ENCODE results near the gene KMT5B. TPM values are rescaled to one million over a fixed set of nuclear protein-coding genes. Genes with fewer than 3 reads are reported as not detected.

KMT5B gene
- total and polyA plus RNA-seq, 2 donors (not counting 1 experiment from before 2014, with no cell fraction given): 13.0 to 24.3 TPM

- TF ChIP-seq EZH2 (IDR thresholded peaks at IDR 0.05; ENCODE audit: low read length, missing control alignments): no peak
- no peak for TF ChIP-seq CTCF (conservative IDR thresholded peaks at IDR 0.05 in 1 of 2, IDR thresholded peaks at IDR 0.05 in 1 of 2; ENCODE audit: low read depth in 1 of 2, low read length in 2 of 2)
- Histone ChIP-seq H3K27me3 (ENCODE audit: control insufficient read depth, insufficient read depth, low read length) (peaks cover 2% of the 10 kb centered on the region), H2AFZ (ENCODE audit: low read length) (peak within 1 kb of the TSS; percentile 86), H3K9ac (ENCODE audit: insufficient read depth, low read length) (peak within 1 kb of the TSS; percentile 71), H3K36me3 (ENCODE audit: control insufficient read depth, insufficient read depth, low read length) (no peaks in the 10 kb centered on the region), H3K79me2 (ENCODE audit: control insufficient read depth, insufficient read depth, low read length) (peaks cover 2% of the 10 kb centered on the region), H3K27ac (ENCODE audit: insufficient read depth, low read length) (peak within 1 kb of the TSS; percentile 84), H3K4me3 (replicated peaks in 1 of 4; ENCODE audit: control extremely low read depth in 1 of 4, insufficient read depth in 1 of 4, low read depth in 3 of 4, low read length in 4 of 4) (peak within 1 kb of the TSS; percentile 66 to 77 (median 66)), H3K4me2 (ENCODE audit: extremely low read depth, insufficient read depth, low read length) (peak within 1 kb of the TSS; percentile 85), H4K20me1 (ENCODE audit: control insufficient read depth, extremely low read depth, insufficient read depth, low read length) (no peaks in the 10 kb centered on the region), H3K9me3 (ENCODE audit: control insufficient read depth, insufficient read depth, low read depth, low read length) (no peaks in the 10 kb centered on the region), H3K4me1 (ENCODE audit: control insufficient read depth, extremely low read depth, insufficient read depth, low read length) (peaks cover 6% of the 10 kb centered on the region)
- peak; percentile 80 to 85 for DNase-seq (ENCODE audit: low read depth in 2 of 2)
These were observed 91.8 kb downstream of the KMT5B start, which contains the start of gene CHKA for GRCh38 chr11:68121067-68121899. Gene CHKA (minus strand): TSS chr11:68121388. CDS start chr11:68121177, 211 bp downstream.

GRCh38 chr11:68120273-68121066 is 92.6 kb downstream of the KMT5B start:
- peak overlapping the region; percentile 70 for H3K9ac ChIP-seq (ENCODE audit: insufficient read depth, low read length)
- no peaks in the 10 kb centered on the region for H3K9me3 ChIP-seq (ENCODE audit: control insufficient read depth, insufficient read depth, low read depth, low read length)
- TF ChIP-seq EZH2 (IDR thresholded peaks at IDR 0.05; ENCODE audit: low read length, missing control alignments) (no peak), CTCF (conservative IDR thresholded peaks at IDR 0.05 in 1 of 2, IDR thresholded peaks at IDR 0.05 in 1 of 2; ENCODE audit: low read depth in 1 of 2, low read length in 2 of 2) (no peak)
- H3K27me3 ChIP-seq (ENCODE audit: control insufficient read depth, insufficient read depth, low read length): no peaks in the 10 kb centered on the region
- H3K4me2 ChIP-seq (ENCODE audit: extremely low read depth, insufficient read depth, low read length): peak overlapping the region; percentile 61
- H3K36me3 ChIP-seq (ENCODE audit: control insufficient read depth, insufficient read depth, low read length): no peaks in the 10 kb centered on the region
- peak overlapping the region; percentile 45 for H3K27ac ChIP-seq (ENCODE audit: insufficient read depth, low read length)
- H3K4me3 ChIP-seq (replicated peaks in 1 of 4; ENCODE audit: control extremely low read depth in 1 of 4, insufficient read depth in 1 of 4, low read depth in 3 of 4, low read length in 4 of 4): peak overlapping the region; percentile 66 to 77 (median 66)
- DNase-seq (ENCODE audit: low read depth in 2 of 2): peak; percentile 18 to 43
- H3K79me2 ChIP-seq (ENCODE audit: control insufficient read depth, insufficient read depth, low read length): peaks cover 2% of the 10 kb centered on the region
- H4K20me1 ChIP-seq (ENCODE audit: control insufficient read depth, extremely low read depth, insufficient read depth, low read length): no peaks in the 10 kb centered on the region
- peaks cover 6% of the 10 kb centered on the region for H3K4me1 ChIP-seq (ENCODE audit: control insufficient read depth, extremely low read depth, insufficient read depth, low read length)
- peak overlapping the region; percentile 83 for H2AFZ ChIP-seq (ENCODE audit: low read length)

Data from fibroblast of lung (primary cell).